Thymus (tissue), 11 donors: ENCODE data around the gene MPDU1. TPM values are rescaled to one million over a fixed set of nuclear protein-coding genes. Genes with fewer than 3 reads are reported as not detected.

Experiments
- DNase-seq, 9 donors: peaks; one replicate each; pipeline ENCODE4 v3.0.0-alpha.2; 2013; ENCODE audit warnings: low spot score in 9 of 9, low read depth in 6 of 9, missing footprints in 1 of 9
- H3K27ac ChIP-seq, 2 donors: one replicate each; pipeline ENCODE4 v1.5.1; 2013; ENCODE audit warnings: control low read depth in 1 of 2, low read depth in 1 of 2, low read length in 1 of 2, mild to moderate bottlenecking in 1 of 2, moderate library complexity in 1 of 2
- H3K27me3 ChIP-seq, 2 donors: one replicate each; pipeline ENCODE4 v1.5.1; 2013; ENCODE audit warnings: low read length in 1 of 2; ENCODE audit not compliant: control insufficient read depth in 2 of 2, insufficient read depth in 1 of 2
- H3K36me3 ChIP-seq, 2 donors: one replicate each; pipeline ENCODE4 v1.5.1; 2013; ENCODE audit warnings: low read length in 1 of 2, mild to moderate bottlenecking in 1 of 2, moderate library complexity in 1 of 2; ENCODE audit not compliant: control insufficient read depth in 2 of 2, insufficient read depth in 2 of 2
- H3K4me1 ChIP-seq, 2 donors: one replicate each; pipeline ENCODE4 v1.5.1; 2013; ENCODE audit warnings: low read length in 2 of 2; ENCODE audit not compliant: control insufficient read depth in 2 of 2, insufficient read depth in 2 of 2
- H3K4me3 ChIP-seq, 2 donors: one replicate each; pipeline ENCODE4 v1.5.1; 2013; ENCODE audit warnings: low read length in 2 of 2, control low read depth in 1 of 2, mild to moderate bottlenecking in 1 of 2
- H3K9me3 ChIP-seq, 2 donors: one replicate each; pipeline ENCODE4 v1.5.1; 2013; ENCODE audit warnings: low read length in 1 of 2, mild to moderate bottlenecking in 1 of 2; ENCODE audit not compliant: control insufficient read depth in 2 of 2, insufficient read depth in 1 of 2
- WGBS: extraction: QIAGEN DNeasy Blood & Tissue Kit; methylation state at CpG from one replicate; pipeline ENCODE4 v1.1.7; 2013; 5-methylcytosine and 5-hydroxymethylcytosine counted together
- polyA plus RNA-seq: library from polyadenylated mRNA; stranded (reverse); fragments of 200-250 nt; gene quantifications from one replicate; pipeline ENCODE4 v1.2.3, GENCODE V29; 2013
- total RNA-seq: library from RNA; stranded (reverse); fragments of 120-200 nt; gene quantifications from one replicate; pipeline ENCODE4 v1.2.4, GENCODE V29; 2013
- donor health status: healthy.

MPDU1 gene
- total and polyA plus RNA-seq, 2 donors: 48.0 to 57.8 TPM

GRCh38 chr17:7550344-7550743, 33.3 kb upstream of the MPDU1 start:
- peaks cover 3 to 36% of the 10 kb centered on the region in 2 donors for H3K27me3 ChIP-seq
- H3K4me3 ChIP-seq: no peak overlapping the region
- no peak for DNase-seq
- no peak overlapping the region for H3K27ac ChIP-seq
- 88% methylated on average over 6 of the region's 6 CpGs for WGBS
- H3K9me3 ChIP-seq: no peaks in the 10 kb centered on the region
- H3K4me1 ChIP-seq: peaks cover 0 to 26% of the 10 kb centered on the region in 2 donors
- no peaks in the 10 kb centered on the region for H3K36me3 ChIP-seq

GRCh38 chr17:7551396-7551795, 32.3 kb upstream of the MPDU1 start:
- Histone ChIP-seq H3K27ac (peak overlapping the region in 1 of 2 donors; percentile 8), H3K9me3 (no peaks in the 10 kb centered on the region), H3K27me3 (peaks cover 3 to 36% of the 10 kb centered on the region in 2 donors), H3K4me3 (no peak overlapping the region), H3K36me3 (no peaks in the 10 kb centered on the region), H3K4me1 (peaks cover 0 to 26% of the 10 kb centered on the region in 2 donors)
- 80% methylated on average over 4 of the region's 4 CpGs for WGBS
- no peak for DNase-seq

- peak in 3 of 9 donors; percentile 40 to 76 (median 46) for DNase-seq
- 11% methylated on average over 6 of the region's 6 CpGs for WGBS
- Histone ChIP-seq H3K27me3 (peaks cover 3 to 31% of the 10 kb centered on the region in 2 donors), H3K4me1 (peaks cover 0 to 33% of the 10 kb centered on the region in 2 donors), H3K36me3 (no peaks in the 10 kb centered on the region), H3K9me3 (no peaks in the 10 kb centered on the region), H3K4me3 (no peak overlapping the region), H3K27ac (peak overlapping the region; percentile 30 to 80)
These were observed 31.0 kb upstream of the MPDU1 start for GRCh38 chr17:7552621-7553051.

GRCh38 chr17:7553356-7553755, 30.3 kb upstream of the MPDU1 start:
- Histone ChIP-seq H3K4me1 (peaks cover 6 to 37% of the 10 kb centered on the region in 2 donors), H3K27me3 (peaks cover 3 to 31% of the 10 kb centered on the region in 2 donors), H3K4me3 (no peak overlapping the region), H3K36me3 (no peaks in the 10 kb centered on the region), H3K9me3 (peaks cover 0 to 3% of the 10 kb centered on the region in 2 donors), H3K27ac (peak overlapping the region in 1 of 2 donors; percentile 58)
- DNase-seq: no peak
- WGBS: 100% methylated on average over 1 of the region's 1 CpG

- Histone ChIP-seq H3K4me1 (peaks cover 17 to 47% of the 10 kb centered on the region in 2 donors), H3K9me3 (peaks cover 0 to 3% of the 10 kb centered on the region in 2 donors), H3K27me3 (peaks cover 0 to 27% of the 10 kb centered on the region in 2 donors), H3K4me3 (no peak overlapping the region), H3K36me3 (no peaks in the 10 kb centered on the region), H3K27ac (no peak overlapping the region)
- 87% methylated on average over 10 of the region's 10 CpGs for WGBS
- DNase-seq: no peak
These were observed 28.2 kb upstream of the MPDU1 start for GRCh38 chr17:7555320-7555948.

- Histone ChIP-seq H3K36me3 (no peaks in the 10 kb centered on the region), H3K9me3 (peaks cover 0 to 8% of the 10 kb centered on the region in 2 donors), H3K27ac (no peak overlapping the region), H3K4me3 (no peak overlapping the region), H3K4me1 (peaks cover 22 to 56% of the 10 kb centered on the region in 2 donors), H3K27me3 (peaks cover 0 to 20% of the 10 kb centered on the region in 2 donors)
- DNase-seq: no peak
- 96% methylated on average over 12 of the region's 12 CpGs for WGBS
These were observed 27.0 kb upstream of the MPDU1 start for GRCh38 chr17:7556627-7557026.

GRCh38 chr17:7557147-7557764, 26.4 kb upstream of the MPDU1 start:
- DNase-seq: no peak
- WGBS: 88% methylated on average over 19 of the region's 19 CpGs
- Histone ChIP-seq H3K27me3 (peaks cover 0 to 20% of the 10 kb centered on the region in 2 donors), H3K4me1 (peaks cover 22 to 58% of the 10 kb centered on the region in 2 donors), H3K36me3 (no peaks in the 10 kb centered on the region), H3K27ac (peak overlapping the region in 1 of 2 donors; percentile 43), H3K9me3 (peaks cover 0 to 8% of the 10 kb centered on the region in 2 donors), H3K4me3 (no peak overlapping the region)

GRCh38 chr17:7557775-7558543, 25.7 kb upstream of the MPDU1 start:
- H3K4me3 ChIP-seq: peak overlapping the region in 1 of 2 donors; percentile 27
- H3K27me3 ChIP-seq: peaks cover 0 to 20% of the 10 kb centered on the region in 2 donors
- DNase-seq: peak in 1 of 9 donors; percentile 54
- H3K9me3 ChIP-seq: peaks cover 0 to 8% of the 10 kb centered on the region in 2 donors
- H3K4me1 ChIP-seq: peaks cover 28 to 61% of the 10 kb centered on the region in 2 donors
- no peaks in the 10 kb centered on the region for H3K36me3 ChIP-seq
- peak overlapping the region; percentile 64 to 74 for H3K27ac ChIP-seq
- WGBS: 18% methylated on average over 21 of the region's 21 CpGs
